ENCODE data around the gene OR2M3.

DNA sequence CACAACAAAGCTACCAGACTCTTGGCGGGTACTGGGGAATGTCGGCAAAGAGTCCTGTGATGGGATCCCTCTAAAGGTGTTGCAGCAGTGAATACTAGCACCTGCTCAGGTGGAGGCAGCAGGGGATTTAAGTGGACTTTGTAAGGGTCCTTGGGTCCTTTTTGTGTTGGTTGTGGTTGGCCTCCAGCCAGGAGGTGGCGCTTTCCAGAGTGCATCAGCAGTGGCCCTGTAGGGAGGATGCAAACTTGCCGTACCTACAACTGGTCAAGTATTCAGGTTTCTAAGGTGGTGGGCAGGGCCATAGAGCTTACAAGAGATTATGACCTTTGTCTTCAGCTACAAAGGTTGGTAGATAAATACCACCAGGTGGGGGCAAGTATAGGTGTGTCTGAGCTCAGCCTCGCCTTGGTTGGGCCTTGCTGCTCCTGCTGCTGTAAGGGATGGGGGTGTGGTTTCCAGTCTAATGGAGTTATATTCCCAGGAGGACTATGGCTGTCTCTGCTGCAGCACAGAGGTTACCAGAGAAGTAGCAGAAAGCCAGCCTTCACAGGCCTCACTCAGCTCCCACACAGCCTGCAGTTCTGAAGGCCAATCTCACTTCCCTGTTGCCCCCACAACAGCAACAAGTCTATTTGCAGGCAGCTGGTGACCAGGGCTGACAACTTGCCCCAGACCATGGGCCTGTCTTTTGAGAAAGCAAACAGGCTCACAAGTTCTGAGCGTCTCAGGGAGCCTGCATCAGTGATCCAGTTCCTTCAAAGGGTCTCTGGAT lies 44.8 kb upstream of the OR2M3 start:
- TF ChIP-seq CTCF (IDR thresholded peaks at IDR 0.05) (no peak), ELF4 (CRISPR knock-in tag; IDR thresholded peaks at IDR 0.05; ENCODE audit: low read depth) (no peak), ATF1 (CRISPR knock-in tag; IDR thresholded peaks at IDR 0.05) (no peak), ZNF263 (CRISPR knock-in tag; IDR thresholded peaks at IDR 0.05; ENCODE audit: low read depth) (no peak)

All from WTC11 (cell line).